GM21737 (cell line): ENCODE data around the gene GNAL.

Source experiments
- ATAC-seq: cut with Tn5 transposase; IDR thresholded peaks from one replicate; pipeline ENCODE4 v1.9.1; 2021; ENCODE audit warnings: mild to moderate bottlenecking, moderate library complexity; ENCODE audit not compliant: unreplicated experiment

Gene GNAL

DNA sequence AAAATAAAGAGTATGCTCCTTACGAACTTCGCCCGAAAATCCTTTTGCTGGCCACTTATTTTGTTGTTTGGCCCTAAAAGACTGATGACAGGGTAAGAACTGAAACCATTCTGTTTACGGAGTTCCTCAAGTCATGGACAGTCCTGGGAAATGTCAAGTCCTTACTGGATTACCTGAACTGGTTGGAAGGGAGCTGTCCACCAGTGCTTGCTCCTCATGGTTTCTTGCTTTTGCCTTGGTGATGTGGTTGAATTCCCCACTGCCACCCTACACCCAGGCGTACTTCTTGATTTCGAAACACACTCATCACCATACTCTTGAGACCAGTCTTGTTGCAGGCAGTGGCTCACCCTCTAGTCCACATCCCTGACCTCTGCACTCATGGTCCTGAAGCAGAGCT lies 113.1 kb downstream of the GNAL start:
- ATAC-seq, result no peak

DNA sequence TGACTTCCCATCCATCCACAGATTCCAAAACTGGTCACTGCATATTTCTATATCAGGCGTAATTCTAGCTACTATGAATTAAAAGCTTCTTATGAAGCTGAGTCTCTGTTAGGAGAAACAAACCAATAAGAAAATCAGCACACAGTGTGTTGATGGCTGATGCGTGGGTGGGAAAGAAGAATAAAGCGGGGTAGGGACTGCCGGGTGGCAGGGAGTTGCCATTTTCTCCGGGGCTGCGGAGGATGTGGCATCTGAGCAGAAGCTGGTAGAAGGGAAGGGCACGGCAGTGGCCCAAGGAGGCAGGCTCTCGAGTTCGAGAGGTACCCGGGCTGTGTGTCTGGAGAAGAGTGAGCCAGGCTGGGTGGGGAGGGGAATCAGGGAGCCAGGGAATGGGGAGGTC lies 113.5 kb downstream of the GNAL start:
- ATAC-seq, result no peak

DNA sequence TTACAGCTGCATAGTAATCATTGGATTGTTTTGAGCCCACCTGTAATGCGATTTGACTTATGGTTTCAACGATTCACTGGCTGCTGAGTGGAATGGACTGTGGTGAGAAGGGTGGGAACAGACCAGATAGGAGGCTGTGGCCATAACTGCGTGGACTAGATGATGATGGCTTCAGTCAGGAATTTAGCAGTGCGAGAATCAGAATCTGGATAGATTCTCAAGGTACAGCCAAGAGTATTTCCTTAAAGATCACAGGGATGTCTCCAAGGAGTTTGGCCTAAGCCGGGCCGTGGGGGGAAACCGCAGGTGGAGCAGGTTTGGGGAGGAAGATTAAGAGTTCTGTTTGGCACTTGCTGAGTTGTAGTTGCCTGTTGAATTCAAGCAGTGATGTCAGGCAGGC lies 118.2 kb downstream of the GNAL start:
- no peak for ATAC-seq

DNA sequence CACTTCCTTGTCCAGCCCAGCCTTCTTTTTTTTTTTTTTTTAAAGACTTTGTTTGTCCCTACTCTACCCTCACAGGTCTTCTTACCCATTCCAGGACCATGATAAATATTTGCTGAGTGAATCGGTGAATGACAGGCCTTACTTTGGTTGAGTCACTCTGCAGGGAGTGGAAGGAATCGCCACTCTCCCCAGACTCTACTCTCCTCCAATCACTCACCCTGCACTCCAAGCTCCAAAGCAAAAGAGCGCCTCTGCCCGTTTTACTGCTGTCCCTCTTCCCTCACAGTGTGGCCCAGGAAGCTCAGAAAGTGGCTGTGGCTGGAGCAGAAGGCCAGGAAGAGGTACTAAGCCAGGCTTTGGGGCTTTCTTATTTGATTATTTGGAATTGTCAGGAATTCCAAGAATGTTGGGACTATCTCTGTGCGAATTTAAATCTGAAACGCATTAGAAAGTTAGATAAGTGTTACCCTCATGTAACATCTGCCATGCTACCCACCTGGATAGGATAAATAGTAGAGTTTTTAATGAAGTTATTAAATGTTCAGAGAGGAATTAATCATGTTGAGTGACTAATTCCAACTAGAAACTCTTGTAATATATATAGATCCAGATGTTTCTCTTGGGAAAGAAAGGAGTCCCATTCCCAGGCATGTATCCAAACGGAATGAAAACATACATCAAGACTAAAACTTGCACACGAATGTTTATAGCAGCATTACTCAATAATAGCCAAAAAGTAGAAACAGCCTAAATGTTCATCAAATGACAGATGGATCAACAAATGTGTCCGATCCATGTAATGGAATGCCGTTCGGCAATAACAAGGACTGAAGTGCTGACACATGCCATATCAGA lies 119.2 kb downstream of the GNAL start:
- ATAC-seq, result no peak

DNA sequence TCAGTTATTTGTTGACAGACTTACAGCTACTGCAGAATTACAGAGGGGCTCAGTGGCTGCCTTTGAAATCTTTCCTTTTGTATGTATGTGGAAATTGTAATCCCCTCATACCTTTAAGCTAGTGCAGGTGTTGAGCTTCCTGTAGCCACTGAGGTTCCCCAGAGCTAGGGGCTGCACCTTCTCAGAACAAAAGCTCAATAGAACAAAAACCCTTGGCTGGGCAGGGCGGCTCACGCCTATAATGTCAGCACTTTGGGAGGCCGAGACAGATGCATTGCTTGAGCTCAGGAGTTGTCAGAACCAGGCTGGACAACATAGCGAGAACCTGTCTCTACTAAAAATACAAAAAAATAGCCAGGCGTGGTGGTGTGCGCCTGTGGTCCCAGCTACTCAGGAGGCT lies 120.8 kb downstream of the GNAL start:
- ATAC-seq, result no peak

DNA sequence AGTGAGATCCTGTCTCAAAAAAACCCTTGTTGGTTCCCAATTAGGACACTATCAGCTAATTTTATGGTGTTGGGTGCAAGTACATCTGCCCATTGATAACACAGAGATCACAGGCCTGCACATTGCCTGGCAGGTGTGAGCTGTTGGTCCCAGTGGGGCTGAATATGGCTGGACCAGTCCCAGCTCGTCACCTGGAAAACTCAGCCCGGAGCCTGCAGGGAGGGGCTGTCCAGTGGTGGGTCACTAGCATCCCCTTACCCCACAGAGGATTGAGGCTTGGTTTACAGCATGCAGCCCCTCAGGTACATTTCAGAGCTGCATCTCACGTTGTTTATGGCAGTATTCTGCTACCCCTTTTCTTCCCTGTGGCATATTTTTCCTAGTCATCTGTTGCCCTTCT lies 121.3 kb downstream of the GNAL start:
- ATAC-seq, result no peak

DNA sequence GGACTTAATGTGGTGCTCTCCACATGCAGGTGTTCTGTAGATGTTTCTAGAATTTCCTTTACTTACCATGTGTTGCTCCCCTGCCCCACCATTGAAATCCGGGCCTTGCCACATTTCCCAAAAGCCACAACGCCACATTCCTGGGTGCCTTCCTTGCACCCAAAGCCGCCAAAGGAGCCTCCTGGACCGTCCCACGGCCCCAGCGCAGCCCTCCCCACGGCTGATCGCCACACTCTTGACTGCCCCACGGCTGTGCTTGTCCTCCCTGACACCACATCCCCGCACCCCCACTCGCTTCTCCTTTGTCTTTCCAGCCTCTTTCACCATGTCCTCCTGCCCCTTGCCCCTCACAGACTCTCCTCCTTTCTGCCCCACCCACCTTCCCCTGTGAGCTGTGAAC lies 121.9 kb downstream of the GNAL start:
- no peak for ATAC-seq

DNA sequence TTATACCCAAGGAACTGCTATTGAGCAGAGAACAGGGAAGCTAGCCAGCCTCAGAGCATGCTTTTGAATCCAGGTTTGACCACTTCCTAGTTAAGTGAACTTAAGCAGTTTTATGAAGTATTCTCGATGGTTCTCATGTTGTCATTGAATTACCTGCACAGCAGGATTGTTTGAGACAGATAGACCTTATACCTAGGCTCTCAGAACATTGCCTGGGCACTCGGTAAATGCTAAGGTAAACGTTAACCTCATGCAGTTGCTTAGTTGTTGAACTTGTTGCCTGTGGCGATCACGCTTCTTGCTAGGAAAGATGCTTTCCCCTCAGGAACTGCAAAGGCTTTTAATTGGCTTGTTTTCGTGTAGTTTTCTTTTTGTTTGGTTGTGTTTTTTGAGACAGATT lies 128.2 kb downstream of the GNAL start:
- ATAC-seq, result no peak

DNA sequence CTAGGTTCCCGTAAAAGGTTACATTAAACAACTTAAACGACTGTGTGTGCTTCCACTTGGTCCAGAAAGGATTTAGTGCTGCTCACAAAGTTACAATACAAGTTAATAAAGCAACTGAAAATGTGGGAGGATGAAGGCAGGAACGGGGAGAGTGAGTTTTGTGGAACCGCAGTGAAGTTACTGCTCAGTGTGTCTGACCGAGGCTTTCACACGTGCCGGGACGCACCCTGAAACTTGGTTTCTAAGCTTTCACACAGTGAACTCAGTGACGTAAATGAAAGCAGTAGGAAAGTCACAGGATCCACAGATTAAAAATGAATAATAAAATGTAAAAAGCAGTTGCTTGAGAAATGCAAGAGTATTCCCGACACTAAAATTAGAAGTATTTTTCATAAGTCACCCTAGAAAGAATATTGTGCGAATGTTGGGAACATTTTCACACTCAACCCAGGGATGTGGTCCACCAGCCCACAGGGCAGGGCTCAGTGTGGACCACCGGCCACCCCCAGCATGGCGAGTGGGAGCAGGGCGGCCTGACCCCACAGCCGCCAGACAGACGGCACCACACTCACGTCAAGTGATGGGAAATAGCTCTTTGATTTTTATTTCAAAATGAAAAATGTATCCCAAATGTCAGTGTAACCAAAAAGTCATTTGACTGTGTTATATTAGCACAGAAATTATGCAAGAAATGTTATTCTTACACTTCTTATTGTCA lies 129.6 kb downstream of the GNAL start:
- ATAC-seq, result no peak

DNA sequence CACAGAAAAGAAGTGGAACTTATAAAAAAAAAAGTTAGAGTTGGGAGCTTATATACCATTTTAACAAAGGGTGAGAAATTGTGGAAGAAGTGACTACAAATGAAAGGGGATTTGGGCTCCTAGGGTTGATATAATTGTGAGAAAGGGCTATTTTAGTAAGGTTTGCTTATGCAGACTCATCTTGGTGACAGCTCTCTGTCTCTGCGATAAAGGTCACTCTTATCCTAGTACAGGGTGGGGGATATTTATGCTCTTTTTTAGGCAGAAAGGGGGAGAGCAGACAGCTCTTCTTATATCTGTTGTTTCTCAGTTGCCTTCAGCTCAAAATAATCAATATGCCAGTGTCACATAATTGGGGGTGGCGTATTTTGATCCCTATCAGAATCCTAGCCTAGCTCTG lies 130.9 kb downstream of the GNAL start:
- ATAC-seq, result no peak

DNA sequence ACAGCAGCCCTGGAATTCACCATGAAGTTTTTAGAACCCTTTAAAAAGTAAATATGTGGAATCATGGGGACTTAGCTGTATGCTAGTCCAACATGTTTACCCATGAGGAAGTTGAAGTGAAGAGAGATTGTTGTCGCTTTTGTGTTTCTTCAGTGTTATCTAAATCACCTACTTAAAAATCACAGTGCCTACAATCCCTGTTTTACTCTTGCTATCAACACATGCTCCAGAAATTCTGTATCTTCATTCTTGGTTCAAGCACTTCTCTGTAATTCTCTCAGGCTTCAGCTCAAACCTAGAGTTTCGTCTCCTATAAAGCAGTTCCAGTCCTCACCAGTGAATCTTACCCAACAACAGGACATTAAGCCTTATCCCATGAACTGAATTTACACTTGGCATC lies 131.6 kb downstream of the GNAL start:
- no peak for ATAC-seq

DNA sequence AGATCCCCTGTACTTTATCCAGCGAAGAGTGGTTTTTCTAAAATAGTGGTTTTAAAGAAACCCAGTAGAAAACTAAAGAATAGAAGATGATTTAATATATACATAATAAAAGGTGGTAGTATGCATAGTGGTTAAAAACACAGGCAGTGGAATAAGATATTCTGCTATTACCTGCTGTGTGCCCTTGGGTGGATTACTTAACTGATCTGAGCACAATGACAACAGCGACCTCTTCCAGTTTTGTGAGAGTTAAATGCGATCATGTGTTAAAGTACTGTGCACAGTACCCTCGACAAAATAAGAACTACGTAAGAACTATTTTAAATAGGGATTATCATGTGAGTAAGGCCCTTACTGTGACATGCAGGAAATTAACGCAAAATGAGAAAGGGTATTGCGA lies 132.1 kb downstream of the GNAL start:
- ATAC-seq, result no peak

DNA sequence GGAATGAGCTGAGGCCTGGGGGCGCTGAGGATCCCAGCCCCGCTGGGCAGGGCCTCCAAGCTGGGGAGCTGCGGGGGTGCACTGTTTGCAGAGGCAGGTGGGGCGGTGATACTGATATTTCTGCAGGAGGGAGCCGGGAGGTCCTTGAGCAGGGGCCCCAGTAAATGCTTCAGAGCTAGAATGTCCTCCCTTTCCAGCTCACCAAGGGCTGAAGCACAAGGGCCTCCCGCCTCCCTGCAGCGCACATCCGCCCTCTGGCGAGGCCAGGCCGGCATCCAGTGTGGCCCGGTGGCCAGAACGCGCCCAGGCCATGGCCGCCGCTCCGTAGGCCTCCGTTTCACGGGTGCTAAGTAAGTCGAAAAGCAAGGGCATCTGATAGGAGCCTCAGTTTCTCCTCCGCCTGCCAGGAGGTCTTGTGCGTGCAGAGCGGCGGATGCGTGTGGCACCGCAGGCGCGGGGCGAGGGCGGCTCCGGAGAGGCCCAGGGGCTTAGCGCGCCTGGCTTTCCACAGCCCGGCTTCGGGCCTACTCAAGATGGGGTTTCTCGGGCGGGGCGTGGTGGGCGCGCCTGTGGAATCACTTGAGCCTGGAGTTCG lies 132.7 kb downstream of the GNAL start:
- ATAC-seq, result no peak

DNA sequence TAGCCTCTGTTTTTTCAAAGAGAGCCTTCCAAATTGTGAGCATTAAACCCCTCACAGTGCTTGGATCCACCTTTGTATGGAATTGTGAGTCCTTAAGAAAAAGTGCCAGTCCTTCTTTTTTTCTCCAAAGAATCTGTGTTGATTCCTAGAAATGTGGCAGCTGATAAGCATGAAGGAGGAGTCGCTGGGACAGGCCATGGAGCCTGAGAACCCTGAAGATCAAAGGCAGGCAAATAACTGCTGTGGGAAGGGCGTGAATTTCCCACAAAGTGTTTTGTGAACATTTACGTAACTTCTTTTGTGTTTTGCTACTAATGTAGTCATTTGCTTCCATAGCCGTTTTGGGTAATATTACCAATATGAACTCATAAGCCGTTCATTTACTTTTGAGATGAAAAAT lies 134.5 kb downstream of the GNAL start:
- no peak for ATAC-seq

DNA sequence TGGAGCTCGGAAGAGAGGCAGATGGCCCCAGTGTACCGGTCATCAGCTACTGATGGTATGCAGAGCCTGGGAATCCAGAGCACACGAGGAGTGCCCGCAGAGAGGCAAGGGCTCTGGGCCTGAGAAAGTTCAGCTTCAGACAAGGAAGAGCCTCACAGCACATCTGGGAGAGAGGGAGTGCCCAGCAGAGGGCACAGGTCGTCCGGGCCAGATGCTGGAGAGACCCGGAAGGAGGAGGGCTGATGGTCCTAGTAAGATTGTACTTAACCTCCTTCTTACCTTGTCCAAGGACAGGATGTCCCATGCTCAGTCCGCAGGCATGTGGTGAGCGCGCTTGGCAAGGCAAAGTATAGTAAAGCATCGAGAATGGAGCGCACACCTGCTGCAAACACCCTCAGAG lies 137.8 kb downstream of the GNAL start:
- no peak for ATAC-seq

DNA sequence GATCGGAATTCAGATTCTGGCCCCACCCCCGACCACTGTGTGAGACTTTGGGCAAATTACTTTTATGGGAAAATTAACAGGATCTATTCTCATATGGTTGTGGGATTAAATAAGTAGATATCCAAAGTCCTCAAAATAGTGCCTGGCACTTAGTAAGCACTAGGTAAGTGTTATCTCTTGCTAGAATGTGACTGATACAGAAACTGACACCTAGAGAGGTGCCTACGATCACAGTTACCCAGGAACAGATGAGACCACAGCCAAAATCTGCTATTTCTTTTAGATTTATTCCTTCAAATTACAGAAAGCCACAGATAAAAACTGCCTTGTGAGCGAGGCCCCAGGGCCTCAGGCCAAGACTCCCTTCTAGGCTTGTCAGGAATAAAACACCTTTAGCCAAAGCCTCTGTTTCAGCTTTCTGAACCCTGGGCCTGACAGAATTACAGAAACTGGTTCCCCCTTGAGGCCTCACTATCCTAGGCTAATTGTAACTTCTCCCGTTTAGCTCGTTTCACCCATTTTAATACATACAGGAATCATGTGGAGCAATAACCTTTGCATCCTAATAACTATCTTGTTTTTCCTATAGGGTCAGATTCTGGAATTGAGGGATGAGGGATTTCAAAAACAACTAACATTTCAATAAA lies 139.8 kb downstream of the GNAL start:
- ATAC-seq, result no peak

DNA sequence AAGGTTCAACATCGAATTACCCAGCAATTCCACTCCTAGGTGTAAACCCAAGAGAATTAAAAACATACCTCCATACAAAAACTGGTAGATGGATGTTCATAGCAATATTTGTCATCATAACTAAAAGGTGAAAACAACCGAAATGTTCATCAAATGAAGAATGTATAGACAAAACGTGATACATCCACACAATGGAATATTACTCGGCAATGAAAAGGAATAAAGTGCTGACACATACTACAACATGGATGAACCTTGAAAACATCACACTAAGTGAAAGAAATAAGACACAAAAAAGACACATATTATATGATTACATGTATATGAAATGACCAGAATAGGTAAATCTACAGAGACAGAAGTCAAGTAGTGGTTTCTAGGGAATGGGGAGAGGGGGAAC lies 141.5 kb downstream of the GNAL start:
- no peak for ATAC-seq

DNA sequence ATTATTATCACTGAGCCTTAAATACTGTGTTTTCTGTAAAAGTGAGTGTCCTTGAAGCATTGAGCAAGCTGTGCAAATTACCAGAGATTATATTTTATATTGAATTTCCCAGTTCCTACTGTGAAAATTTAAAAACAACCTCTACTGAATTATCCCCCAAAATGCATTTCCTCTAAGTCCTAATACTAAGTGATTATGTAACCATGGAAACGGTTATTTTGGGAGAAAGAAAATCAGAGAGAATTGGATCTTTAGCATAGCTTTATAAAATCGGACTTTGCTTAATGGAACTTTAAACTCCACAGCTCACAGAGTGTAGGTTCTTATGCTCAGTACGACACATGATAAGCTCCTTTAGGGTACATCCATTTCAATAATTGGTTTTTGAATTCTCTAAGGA lies 142.9 kb downstream of the GNAL start:
- ATAC-seq, result no peak

DNA sequence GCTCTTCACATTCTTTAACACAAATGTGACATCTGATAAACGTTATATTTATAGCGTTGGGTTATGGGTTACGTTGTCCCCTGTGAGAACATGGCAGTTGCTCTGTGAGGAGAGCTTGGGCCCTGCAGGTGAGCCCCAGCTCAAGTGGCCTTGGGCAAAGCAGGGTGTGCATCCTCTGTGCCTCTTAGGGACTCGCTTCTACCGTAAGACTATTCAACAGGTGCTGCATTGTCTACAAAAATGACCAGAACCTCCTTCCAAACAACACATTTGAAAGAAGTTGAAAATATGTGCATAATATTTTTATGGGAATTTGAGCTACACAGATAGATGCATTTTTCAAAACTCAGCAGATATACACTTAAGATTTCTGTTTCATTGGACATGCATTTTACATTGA lies 145.7 kb downstream of the GNAL start:
- no peak for ATAC-seq

DNA sequence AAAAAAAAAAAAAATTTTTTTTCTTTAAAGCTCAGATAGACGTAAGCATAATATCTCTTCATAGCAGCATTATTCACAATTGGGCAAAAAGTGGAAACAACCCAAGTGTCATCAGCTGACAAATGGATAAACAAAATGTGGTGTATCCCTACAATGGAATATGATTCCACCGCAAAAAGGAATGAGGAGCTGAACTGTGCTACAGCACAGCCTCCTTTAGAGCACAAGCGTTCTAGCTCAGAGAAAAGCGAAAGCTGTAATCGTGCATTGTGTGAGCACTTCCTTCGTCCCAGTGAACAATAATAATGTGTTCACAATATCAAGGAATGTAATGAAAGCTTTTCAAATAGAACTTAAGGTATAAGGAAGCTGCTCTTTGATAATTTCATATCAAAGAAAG lies 150.5 kb downstream of the GNAL start:
- ATAC-seq, result no peak

DNA sequence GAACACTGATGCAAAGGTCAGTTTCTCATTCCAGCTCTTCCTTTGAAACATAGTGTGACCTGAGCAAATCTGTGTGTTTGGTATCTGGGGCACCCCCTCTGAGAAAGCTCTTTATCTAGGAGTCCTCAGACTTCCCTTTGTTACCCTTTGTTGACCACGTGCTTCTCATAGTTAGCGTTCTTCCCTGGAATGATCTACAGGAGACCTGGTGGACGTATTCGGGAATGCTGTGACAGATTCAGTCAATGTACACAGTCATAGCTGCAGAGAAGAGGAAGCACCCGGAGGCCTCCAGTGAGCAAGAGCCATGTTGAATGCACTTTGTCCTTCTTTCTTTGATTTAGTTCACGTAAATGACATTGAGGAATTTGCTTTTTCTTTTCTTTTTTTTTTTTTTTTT lies 151.4 kb downstream of the GNAL start:
- ATAC-seq, result no peak

DNA sequence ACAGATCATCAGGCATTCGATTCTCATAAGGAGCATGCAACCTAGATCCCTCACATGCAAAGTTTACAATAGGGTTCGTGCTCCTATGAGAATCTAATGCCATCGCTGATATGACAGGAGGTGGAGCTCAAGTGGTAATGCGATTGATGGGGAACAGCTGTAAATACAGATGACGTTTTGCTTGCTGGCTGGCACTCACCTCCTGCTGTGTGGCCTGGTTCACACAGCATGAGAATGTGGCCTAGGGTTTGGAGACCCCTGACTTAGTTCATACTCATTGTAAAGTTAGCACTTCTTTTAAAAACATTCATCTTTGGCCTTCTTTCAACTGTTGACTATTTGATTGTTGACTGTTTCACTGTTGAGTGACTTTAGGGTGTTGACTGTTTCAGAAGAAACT lies 153.5 kb downstream of the GNAL start:
- ATAC-seq, result no peak
